NT2/D1 (cell line): ENCODE data around the gene CYP27B1.
"Not testable (repeated sequence)": the region's sequence is repeated elsewhere in the genome, so short reads cannot be mapped to it uniquely, and the experiment has no call there.

Source experiments
- DNase-seq: peaks from one replicate; pipeline ENCODE4 v3.0.0-alpha.2; 2011; ENCODE audit warnings: low read depth, low spot score
- H3K27me3 ChIP-seq: 2 replicates; pipeline ENCODE4 v1.6.0; 2011; ENCODE audit warnings: mild to moderate bottlenecking; ENCODE audit not compliant: insufficient read length, insufficient read depth
- H3K36me3 ChIP-seq: 2 replicates; pipeline ENCODE4 v1.6.1; 2011; ENCODE audit warnings: mild to moderate bottlenecking, low read length, mixed read lengths; ENCODE audit not compliant: insufficient read depth, insufficient read length
- H3K4me1 ChIP-seq: 2 replicates; pipeline ENCODE4 v1.5.1; 2011; ENCODE audit not compliant: insufficient read depth, insufficient read length
- H3K4me3 ChIP-seq: 2 replicates; pipeline ENCODE4 v1.5.1; 2011; ENCODE audit warnings: low read depth; ENCODE audit not compliant: insufficient read length
- H3K9ac ChIP-seq: 2 replicates; pipeline ENCODE4 v1.6.0; 2011; ENCODE audit warnings: low read depth; ENCODE audit not compliant: insufficient read length
- H3K9me3 ChIP-seq: 2 replicates; pipeline ENCODE4 v1.5.1; 2011; ENCODE audit warnings: mild to moderate bottlenecking, low read length; ENCODE audit not compliant: insufficient read depth
- SUZ12 ChIP-seq: IDR thresholded peaks from 2 replicates; pipeline ENCODE4 v1.6.1; 2011; ENCODE audit not compliant: insufficient read length, insufficient read depth; ENCODE audit errors: extremely low read depth
- YY1 ChIP-seq: IDR thresholded peaks from 2 replicates; pipeline ENCODE4 v1.6.1; 2011; ENCODE audit not compliant: insufficient read length, insufficient read depth
- ZNF274 ChIP-seq: IDR thresholded peaks from 2 replicates; pipeline ENCODE4 v1.6.1; 2011; ENCODE audit warnings: mild to moderate bottlenecking, low read depth, low read length

CYP27B1 gene

DNA sequence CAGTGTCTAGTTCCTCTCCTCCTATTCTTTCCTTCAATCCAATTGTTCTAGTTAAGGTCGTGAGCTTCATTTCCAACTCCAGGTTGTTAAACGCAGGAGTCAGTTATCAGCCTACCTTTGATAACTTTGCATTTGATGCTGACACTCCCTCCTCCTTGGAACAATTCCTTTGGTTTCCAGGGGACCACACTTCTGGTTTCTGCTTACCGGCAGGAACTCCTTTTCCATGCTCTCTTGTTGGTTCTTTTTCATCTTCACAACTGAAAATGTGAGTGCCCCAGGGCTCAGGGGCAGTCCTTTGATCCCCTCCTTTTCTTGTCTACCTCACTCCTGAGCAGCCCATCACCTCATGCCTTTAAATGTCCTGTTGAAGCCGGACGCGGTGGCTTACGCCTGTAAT is 10.5 kb upstream of the CYP27B1 start:
- Histone ChIP-seq H3K36me3 (peaks cover 13% of the 10 kb centered on the region), H3K9ac (no peak overlapping the region), H3K4me1 (no peaks in the 10 kb centered on the region), H3K27me3 (no peaks in the 10 kb centered on the region), H3K4me3 (no peak overlapping the region), H3K9me3 (no peaks in the 10 kb centered on the region)
- no peak for DNase-seq
- TF ChIP-seq ZNF274, result no peak
- no peak for TF ChIP-seq SUZ12
- TF ChIP-seq YY1, result no peak

DNA sequence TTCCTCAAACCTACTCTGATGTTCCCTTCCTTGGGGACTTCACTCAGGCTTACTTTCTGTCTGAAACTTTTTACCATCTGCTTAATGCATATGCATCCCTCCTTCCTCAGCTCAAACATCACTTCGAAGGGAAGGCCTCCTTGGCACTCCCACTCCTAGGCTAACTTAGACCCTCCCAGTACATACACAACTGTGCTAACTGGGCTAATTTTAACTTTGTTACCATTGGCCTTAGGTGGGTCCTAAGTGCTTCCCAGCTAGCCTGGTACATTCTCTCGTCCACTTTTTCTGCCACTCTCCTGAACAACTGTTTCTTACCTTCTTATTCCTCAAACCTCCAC is 9.3 kb upstream of the CYP27B1 start:
- DNase-seq, result no peak
- Histone ChIP-seq H3K9ac (no peak overlapping the region), H3K4me3 (no peak overlapping the region), H3K36me3 (peaks cover 13% of the 10 kb centered on the region), H3K4me1 (no peaks in the 10 kb centered on the region), H3K27me3 (no peaks in the 10 kb centered on the region), H3K9me3 (no peaks in the 10 kb centered on the region)
- TF ChIP-seq ZNF274, result no peak
- TF ChIP-seq SUZ12, result no peak
- no peak for TF ChIP-seq YY1

DNA sequence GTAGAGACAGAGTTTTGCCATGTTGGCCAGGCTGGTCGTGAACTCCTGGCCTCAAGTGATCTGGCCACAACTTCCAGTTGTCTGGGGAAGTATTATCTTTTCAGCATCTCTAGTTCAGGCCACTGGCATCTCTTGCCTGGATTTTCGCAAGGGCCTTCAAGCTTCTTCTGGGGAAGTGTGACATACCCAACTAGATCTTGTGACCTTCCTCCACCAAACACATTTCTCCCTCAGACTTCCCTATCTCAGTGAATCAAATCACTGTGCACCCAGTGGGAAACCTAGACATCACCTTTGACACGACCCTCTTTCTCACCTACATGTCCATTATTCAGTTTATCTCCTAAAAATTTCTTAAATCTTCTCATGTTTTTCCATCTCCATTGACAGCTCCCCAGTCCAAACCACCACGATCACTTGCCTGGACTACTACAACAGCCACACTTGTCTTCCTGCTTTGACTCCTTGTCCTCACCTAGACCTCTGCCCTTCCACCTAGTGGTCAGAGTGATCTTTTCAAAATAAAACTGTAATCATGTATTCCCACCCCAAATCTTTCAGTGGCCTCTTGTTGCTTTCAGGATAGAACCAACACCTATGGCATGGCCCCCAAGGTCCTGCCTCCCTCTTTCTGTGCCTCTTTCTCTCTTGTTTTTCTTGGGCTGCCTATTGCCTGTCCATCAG is 8.8 kb upstream of the CYP27B1 start:
- no peak for TF ChIP-seq YY1
- no peak for DNase-seq
- no peaks in the 10 kb centered on the region for H3K9me3 ChIP-seq
- no peak overlapping the region for H3K9ac ChIP-seq
- no peak overlapping the region for H3K4me3 ChIP-seq
- H3K27me3 ChIP-seq, result no peaks in the 10 kb centered on the region
- H3K4me1 ChIP-seq, result no peaks in the 10 kb centered on the region
- H3K36me3 ChIP-seq, result peaks cover 16% of the 10 kb centered on the region

DNA sequence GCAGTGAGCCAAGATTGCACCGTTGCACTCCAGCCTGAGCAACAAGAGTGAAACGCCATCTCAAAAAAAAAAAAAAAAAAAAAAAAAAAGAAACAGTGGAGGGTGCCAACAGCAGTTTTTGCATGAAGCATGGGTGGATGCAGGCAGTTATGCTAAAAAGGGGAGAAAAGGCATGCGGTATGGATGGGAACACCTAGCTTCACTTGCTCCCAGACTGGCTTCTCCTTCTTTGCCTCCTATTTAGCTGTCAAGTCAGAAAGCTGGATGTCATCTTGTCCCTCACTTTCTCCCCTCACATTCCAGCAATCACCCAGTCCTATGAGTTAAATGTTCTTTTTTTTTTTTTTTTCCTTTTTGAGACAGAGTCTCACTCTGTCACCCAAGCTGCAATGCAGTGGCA is 8.2 kb upstream of the CYP27B1 start:
- no peaks in the 10 kb centered on the region for H3K27me3 ChIP-seq
- H3K36me3 ChIP-seq, result peaks cover 16% of the 10 kb centered on the region
- H3K9ac ChIP-seq, result no peak overlapping the region
- DNase-seq, result no peak
- H3K4me1 ChIP-seq, result no peaks in the 10 kb centered on the region
- H3K4me3 ChIP-seq, result no peak overlapping the region
- TF ChIP-seq ZNF274, result no peak
- H3K9me3 ChIP-seq, result no peaks in the 10 kb centered on the region

DNA sequence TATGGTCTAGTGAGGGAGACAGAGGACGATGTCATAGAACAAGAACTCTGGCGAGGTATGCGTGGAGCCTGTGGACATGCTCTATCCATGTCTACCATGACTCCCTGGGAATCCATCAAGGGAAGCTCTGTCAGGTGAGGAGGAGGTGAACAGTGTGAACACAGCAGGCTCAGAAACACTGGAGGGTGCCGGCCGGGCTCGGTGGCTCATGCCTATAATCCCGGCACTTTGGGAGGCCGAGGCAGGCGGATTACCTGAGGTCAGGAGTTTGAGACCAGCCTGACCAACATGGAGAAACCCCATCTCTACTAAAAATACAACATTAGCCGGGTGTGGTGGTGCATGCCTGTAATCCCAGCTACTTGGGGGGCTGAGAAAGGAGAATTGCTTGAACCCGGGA is 7.8 kb upstream of the CYP27B1 start:
- peaks cover 20% of the 10 kb centered on the region for H3K36me3 ChIP-seq

DNA sequence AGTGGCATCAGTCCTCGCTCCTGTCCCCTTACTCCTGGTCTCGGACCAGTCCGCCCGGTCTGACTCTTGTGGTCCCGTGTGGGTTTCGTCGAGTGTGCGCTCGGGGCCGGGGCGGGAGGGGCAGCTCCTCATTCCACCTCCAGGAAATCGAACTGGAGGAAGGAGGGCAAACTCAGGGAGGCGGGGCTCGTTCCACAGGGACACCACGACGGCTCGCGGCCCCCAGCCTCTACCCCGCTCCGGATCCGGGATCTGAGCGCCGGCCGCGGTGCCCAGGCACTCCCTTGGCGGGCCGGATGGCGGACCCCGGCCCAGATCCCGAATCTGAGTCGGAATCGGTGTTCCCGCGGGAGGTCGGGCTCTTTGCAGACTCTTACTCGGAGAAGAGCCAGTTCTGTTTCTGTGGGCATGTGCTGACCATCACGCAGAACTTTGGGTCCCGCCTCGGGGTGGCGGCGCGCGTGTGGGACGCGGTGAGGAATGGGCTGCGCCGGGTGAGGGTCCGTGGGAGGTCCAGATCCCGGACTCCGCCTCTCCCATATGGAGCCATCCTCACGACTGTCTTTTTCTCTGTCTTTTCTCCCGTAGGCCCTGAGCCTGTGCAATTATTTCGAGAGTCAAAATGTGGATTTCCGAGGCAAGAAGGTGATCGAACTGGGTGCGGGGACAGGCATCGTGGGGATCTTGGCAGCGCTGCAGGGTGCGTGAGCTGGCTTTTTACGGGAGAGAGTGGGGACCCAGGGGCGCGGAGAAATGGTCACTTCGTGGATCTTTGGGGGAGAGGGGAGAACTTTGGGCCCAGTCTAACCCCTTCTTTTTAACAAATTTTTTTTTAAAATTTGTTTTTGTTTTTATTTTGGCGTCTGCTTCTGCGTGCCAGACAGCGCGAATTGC is 5.8 kb upstream of the CYP27B1 start, which contains the start of gene EEF1AKMT3:
EEF1AKMT3 (plus strand) TSS at position 186 of the 894 bp plus-strand sequence; CDS start at position 297, 111 bp downstream.
- Histone ChIP-seq H3K4me3 (peak within 1 kb of the TSS; percentile 94), H3K36me3 (peaks cover 40% of the 10 kb centered on the region), H3K9me3 (no peaks in the 10 kb centered on the region), H3K9ac (peak within 1 kb of the TSS; percentile 95), H3K27me3 (no peaks in the 10 kb centered on the region), H3K4me1 (no peaks in the 10 kb centered on the region)
- DNase-seq, result no peak
- no peak for TF ChIP-seq SUZ12
- no peak for TF ChIP-seq ZNF274
- TF ChIP-seq YY1, result no peak

More for the DNA sequence above, 7.8 kb upstream of the CYP27B1 start:
- H3K4me3 ChIP-seq, H3K4me1 ChIP-seq, DNase-seq, H3K27me3 ChIP-seq, H3K9me3 ChIP-seq, H3K9ac ChIP-seq: not testable (repeated sequence)

DNA sequence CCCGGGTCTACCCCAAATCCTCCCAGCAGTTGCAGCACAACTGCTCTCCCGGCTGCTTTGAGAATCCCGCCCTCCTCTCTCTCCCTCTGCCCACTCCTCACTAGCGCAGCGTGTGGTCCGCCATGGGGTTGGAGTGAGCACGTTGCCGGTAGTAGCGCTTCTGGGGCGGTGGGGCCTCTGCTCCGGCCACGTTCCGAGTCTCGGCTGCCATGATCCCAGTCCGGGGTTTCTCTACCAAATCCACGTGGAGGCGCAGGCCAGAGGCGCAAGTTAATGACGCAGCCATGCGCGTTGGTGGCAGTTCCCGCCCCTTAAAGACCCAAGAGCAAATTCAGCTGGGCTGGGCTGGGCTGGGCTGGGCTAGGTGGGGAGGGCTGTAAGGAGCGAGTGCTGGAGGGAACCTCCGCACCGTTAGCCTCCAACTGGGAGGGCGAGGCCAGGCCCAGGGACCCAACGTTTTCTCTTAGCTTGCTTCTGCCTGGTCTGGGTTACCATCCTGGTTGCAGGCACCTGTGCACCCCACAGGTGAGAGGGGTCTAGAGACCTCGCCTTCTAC is 5.1 kb upstream of the CYP27B1 start, which contains the start of gene METTL1:
METTL1 (minus strand) TSS at position 233 of the 556 bp plus-strand sequence; CDS start at position 211, 22 bp downstream.
- Histone ChIP-seq H3K27me3 (no peaks in the 10 kb centered on the region), H3K9me3 (no peaks in the 10 kb centered on the region), H3K9ac (peak within 1 kb of the TSS; percentile 95), H3K36me3 (peaks cover 44% of the 10 kb centered on the region), H3K4me1 (peaks cover under 1% of the 10 kb centered on the region), H3K4me3 (peak within 1 kb of the TSS; percentile 94)
- TF ChIP-seq YY1 (peak; percentile 68), ZNF274 (no peak)
- DNase-seq, result peak; percentile 97
